Activated T-helper 17 cell treated with anti-CD3 and anti-CD28 coated beads, Interleukin-2, amount 50 U/mL, for 72 hours (primary cell): ENCODE data around the gene HK2. TPM values are rescaled to one million over a fixed set of nuclear protein-coding genes. Genes with fewer than 3 reads are reported as not detected.
"Not testable (repeated sequence)": the region's sequence is repeated elsewhere in the genome, so short reads cannot be mapped to it uniquely, and the experiment has no call there.

Experiments
- ATAC-seq: fragments of 150-1000 bp; cut with Tn5 transposase; replicated peaks from 2 replicates; pipeline ENCODE4 v1.10.0; 2021; ENCODE audit warnings: mild to moderate bottlenecking, moderate library complexity
- H3K27ac Mint-ChIP-seq: one replicate; pipeline ENCODE4 v1.8.0; 2022; ENCODE audit warnings: mixed read lengths
- H3K27me3 Mint-ChIP-seq: one replicate; pipeline ENCODE4 v1.8.0; 2022; ENCODE audit warnings: mixed read lengths
- H3K36me3 Mint-ChIP-seq: one replicate; pipeline ENCODE4 v1.8.0; 2022; ENCODE audit warnings: low read depth, mild to moderate bottlenecking, mixed read lengths
- H3K4me1 Mint-ChIP-seq: one replicate; pipeline ENCODE4 v1.8.0; 2022; ENCODE audit warnings: mixed read lengths
- H3K4me3 Mint-ChIP-seq: one replicate; pipeline ENCODE4 v1.8.0; 2022; ENCODE audit warnings: mild to moderate bottlenecking, mixed read lengths
- H3K9me3 Mint-ChIP-seq: one replicate; pipeline ENCODE4 v1.8.0; 2022; ENCODE audit warnings: mixed read lengths
- total RNA-seq, 2 donors: library from RNA; stranded (reverse); gene quantifications; one replicate each; pipeline ENCODE4 v1.2.3, GENCODE V29; 2022

HK2 gene
- total RNA-seq, 2 donors from 2014 or later: 71.6 to 73.8 TPM

DNA sequence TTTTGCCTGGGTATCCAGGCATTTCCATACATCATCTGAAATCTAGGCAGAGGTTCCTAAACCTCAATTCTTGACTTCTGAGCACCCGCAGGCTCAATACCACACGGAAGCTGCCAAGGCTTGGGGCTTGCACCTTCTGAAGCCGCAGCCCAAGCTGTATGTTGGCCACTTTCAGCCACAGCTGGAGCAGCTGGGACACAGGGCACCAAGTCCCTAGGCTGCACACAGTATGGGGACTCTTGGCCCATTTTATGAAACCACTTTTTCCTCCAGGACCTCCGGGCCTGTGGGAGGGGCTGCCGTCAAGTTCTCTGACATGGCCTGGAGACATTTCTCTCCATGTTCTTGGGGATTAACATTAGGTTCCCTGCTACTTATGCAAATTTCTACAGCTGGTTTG is 72.5 kb downstream of the HK2 start:
- Mint-ChIP-seq H3K27ac (no peak overlapping the region), H3K4me3 (no peak overlapping the region), H3K27me3 (peaks cover 29% of the 10 kb centered on the region), H3K4me1 (no peaks in the 10 kb centered on the region), H3K36me3 (no peaks in the 10 kb centered on the region), H3K9me3 (no peaks in the 10 kb centered on the region)
- no peak for ATAC-seq

GRCh38 chr2:74907560-74907959 is 73.6 kb downstream of the HK2 start:
- peaks cover 33% of the 10 kb centered on the region for H3K27me3 Mint-ChIP-seq
- not testable (repeated sequence) for H3K4me3 Mint-ChIP-seq, ATAC-seq, H3K4me1 Mint-ChIP-seq, H3K36me3 Mint-ChIP-seq, H3K27ac Mint-ChIP-seq, H3K9me3 Mint-ChIP-seq

GRCh38 chr2:74908748-74909444 is 75.0 kb downstream of the HK2 start:
- no peaks in the 10 kb centered on the region for H3K4me1 Mint-ChIP-seq
- H3K36me3 Mint-ChIP-seq: no peaks in the 10 kb centered on the region
- no peak overlapping the region for H3K27ac Mint-ChIP-seq
- ATAC-seq: no peak
- no peak overlapping the region for H3K4me3 Mint-ChIP-seq
- H3K9me3 Mint-ChIP-seq: no peaks in the 10 kb centered on the region
- H3K27me3 Mint-ChIP-seq: peaks cover 43% of the 10 kb centered on the region

GRCh38 chr2:74910245-74910644 is 76.3 kb downstream of the HK2 start:
- Mint-ChIP-seq H3K4me1 (no peaks in the 10 kb centered on the region), H3K27me3 (peaks cover 53% of the 10 kb centered on the region), H3K27ac (no peak overlapping the region), H3K9me3 (no peaks in the 10 kb centered on the region), H3K4me3 (no peak overlapping the region), H3K36me3 (no peaks in the 10 kb centered on the region)
- no peak for ATAC-seq

DNA sequence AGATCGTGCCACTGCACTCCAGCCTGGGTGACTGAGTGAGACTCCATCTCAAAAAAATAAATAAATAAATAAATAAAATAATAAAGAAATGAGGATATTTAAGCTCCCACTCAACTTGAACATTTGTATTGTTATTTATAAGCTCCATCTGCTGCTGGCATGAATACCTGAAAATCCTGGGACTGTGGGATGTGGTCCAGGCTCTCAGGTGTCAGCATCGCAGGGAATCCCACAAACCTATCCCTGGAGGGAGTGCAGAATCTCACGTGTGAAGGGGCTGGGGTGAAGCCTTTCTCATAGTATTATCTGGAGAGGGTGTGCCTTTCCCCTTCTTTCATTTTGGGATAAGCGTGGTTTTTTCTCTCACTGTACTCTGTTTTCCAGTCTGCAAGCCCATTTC is 77.1 kb downstream of the HK2 start:
- Mint-ChIP-seq H3K9me3 (no peaks in the 10 kb centered on the region), H3K36me3 (no peaks in the 10 kb centered on the region), H3K27ac (no peak overlapping the region), H3K4me3 (no peak overlapping the region), H3K27me3 (peaks cover 55% of the 10 kb centered on the region), H3K4me1 (no peaks in the 10 kb centered on the region)
- no peak for ATAC-seq

DNA sequence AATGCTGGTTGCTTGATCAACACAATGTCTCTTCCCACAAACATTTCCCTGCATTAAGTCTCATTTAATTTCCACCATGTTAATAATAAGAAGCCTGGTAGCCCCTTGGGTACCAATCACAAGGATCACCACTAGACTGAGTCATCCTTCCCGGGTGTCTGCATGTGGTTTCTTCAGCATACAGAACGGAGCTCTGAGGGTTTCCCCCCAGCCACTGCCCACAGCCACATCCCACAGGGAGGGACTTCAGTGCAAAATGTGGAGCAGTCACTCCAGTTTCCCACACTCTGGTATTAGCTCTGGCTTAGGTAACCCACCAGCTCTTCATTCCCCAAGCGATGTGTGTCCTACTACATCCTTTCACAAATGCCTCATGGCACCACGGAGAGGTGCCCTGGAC is 81.8 kb downstream of the HK2 start:
- ATAC-seq: peak; percentile 93
- Mint-ChIP-seq H3K27me3 (peaks cover 54% of the 10 kb centered on the region), H3K4me1 (no peaks in the 10 kb centered on the region), H3K27ac (no peak overlapping the region), H3K4me3 (no peak overlapping the region), H3K36me3 (no peaks in the 10 kb centered on the region), H3K9me3 (no peaks in the 10 kb centered on the region)

DNA sequence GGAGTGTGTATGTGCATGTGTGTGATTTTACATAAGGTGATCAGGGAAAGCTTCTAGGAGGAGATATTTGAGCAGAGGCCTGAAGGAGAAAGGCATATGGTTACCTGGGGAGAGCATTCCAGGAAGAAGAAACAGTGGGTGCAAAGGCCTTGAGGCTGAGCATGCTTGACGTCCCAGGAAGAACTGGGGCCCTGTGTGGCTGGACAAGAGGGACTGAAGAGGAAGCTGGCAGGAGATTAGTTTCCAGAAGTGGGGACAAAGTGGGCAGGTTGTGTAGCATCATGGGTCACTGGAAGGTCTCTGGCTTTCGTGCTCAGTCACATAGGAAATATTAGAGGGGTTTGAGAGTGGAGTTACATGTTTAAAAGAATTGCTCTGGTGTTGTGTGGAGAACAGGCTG is 82.5 kb downstream of the HK2 start:
- ATAC-seq: no peak
- no peaks in the 10 kb centered on the region for H3K36me3 Mint-ChIP-seq
- H3K27ac Mint-ChIP-seq: no peak overlapping the region
- no peaks in the 10 kb centered on the region for H3K4me1 Mint-ChIP-seq
- no peaks in the 10 kb centered on the region for H3K9me3 Mint-ChIP-seq
- no peak overlapping the region for H3K4me3 Mint-ChIP-seq
- peaks cover 50% of the 10 kb centered on the region for H3K27me3 Mint-ChIP-seq

- Mint-ChIP-seq H3K9me3 (no peaks in the 10 kb centered on the region), H3K4me1 (no peaks in the 10 kb centered on the region), H3K27me3 (peaks cover 42% of the 10 kb centered on the region), H3K27ac (no peak overlapping the region), H3K36me3 (no peaks in the 10 kb centered on the region), H3K4me3 (no peak overlapping the region)
- ATAC-seq: no peak
These were observed 84.0 kb downstream of the HK2 start for GRCh38 chr2:74917702-74918619.

DNA sequence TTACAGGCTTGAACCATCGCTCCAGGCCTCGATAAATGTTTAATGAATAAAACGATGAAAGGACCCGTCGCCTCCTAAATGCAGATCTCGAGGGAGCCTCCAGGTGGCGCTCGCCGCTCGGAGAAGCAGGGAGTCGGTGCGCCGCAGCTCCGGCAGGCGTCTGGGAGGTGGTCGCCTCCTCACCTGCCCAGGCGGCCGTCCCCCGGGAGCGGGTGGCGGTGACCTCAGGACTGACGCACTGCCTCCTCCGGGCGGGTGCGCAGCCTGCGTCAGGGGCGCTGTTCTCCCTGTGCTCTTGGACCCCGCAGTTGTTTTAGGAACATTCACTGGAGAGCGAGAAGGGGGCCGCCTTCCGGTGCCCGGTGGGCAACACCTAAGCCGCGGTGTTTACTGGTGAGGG is 85.9 kb downstream of the HK2 start:
- Mint-ChIP-seq H3K27me3 (peaks cover 27% of the 10 kb centered on the region), H3K4me3 (no peak overlapping the region), H3K36me3 (no peaks in the 10 kb centered on the region), H3K9me3 (no peaks in the 10 kb centered on the region), H3K27ac (no peak overlapping the region), H3K4me1 (no peaks in the 10 kb centered on the region)
- ATAC-seq: peak; percentile 25

- peaks cover 22% of the 10 kb centered on the region for H3K27me3 Mint-ChIP-seq
- no peak for ATAC-seq
These were observed 87.4 kb downstream of the HK2 start for GRCh38 chr2:74921236-74921736.

DNA sequence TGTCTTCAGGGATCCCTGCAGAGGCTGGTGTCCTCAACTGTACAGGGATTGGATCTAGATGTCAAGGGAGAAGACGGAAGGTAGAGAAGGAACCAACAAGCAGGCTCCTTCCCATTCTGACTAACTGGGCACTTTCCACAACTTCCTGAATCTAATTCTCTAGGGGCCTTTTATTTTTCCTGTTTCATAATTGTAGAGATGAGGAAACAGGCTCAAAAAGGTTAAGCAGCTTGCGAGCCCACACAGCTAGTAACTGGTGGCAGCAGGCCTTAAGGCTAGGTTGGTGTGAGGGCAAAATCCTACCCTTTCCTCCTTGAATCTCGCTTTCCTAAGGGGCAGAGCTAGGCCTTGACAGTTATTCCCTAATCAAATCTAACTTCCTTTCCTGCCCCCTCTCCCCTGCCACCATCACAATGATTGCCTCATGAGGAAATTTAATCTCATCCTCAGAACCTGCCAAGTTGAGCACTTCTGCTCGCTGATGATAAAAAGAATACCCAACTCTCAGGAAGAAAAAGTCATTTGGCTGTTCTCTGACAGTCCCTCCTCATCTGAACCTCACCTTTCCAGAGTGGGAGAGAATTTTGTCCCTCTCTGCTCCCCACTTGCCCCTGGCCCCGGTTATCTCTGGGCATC is 88.8 kb downstream of the HK2 start:
- Mint-ChIP-seq H3K27ac (no peak overlapping the region), H3K9me3 (no peaks in the 10 kb centered on the region), H3K4me3 (no peak overlapping the region), H3K27me3 (peaks cover 13% of the 10 kb centered on the region), H3K36me3 (no peaks in the 10 kb centered on the region), H3K4me1 (no peaks in the 10 kb centered on the region)
- no peak for ATAC-seq

More at GRCh38 chr2:74921236-74921736, 87.4 kb downstream of the HK2 start:
- no peaks in the 10 kb centered on the region for H3K9me3 Mint-ChIP-seq
- no peaks in the 10 kb centered on the region for H3K36me3 Mint-ChIP-seq
- no peak overlapping the region for H3K27ac Mint-ChIP-seq
- no peak overlapping the region for H3K4me3 Mint-ChIP-seq
- no peaks in the 10 kb centered on the region for H3K4me1 Mint-ChIP-seq

DNA sequence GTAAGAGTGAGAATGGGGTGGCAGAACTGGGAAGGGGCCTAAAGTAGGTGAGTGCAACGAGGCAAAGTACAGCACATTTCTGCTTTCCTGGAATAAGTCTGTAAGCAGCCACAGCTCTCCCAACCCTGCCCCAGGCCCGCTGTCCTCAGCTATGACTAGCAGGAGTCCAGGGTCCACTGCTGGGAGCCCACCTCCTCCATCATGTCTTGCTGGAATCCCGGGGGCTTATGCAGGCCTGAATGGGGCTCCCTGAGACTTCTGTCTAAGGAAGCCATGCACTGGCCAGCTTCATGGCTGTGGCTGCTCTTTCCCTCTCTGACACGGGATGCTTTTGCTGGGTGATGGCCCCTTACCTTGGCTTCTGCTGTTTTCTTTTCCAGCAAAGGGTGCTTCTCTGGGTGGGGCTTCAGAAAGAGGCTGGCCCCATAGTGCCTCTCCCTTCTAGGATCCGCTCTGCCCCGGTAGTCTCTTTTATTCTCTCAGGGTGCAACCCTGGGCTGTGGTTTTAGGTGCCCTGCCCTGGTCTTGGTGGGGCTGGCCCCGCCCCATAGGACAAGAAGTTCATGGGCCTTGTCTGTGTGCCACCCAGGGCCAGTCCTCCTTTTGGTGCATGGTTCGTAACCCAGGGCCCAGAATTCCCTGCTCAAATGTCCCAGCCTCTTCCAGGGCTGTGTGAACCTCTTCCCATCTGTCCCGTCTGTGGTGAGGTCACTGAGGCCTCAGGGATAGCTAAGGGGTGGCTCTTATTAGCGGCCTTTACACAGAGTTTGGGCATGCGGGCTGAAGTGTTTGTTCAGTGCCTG is 90.7 kb downstream of the HK2 start:
- no peak overlapping the region for H3K27ac Mint-ChIP-seq
- H3K4me1 Mint-ChIP-seq: no peaks in the 10 kb centered on the region
- no peak overlapping the region for H3K4me3 Mint-ChIP-seq
- ATAC-seq: no peak
- no peaks in the 10 kb centered on the region for H3K9me3 Mint-ChIP-seq
- no peaks in the 10 kb centered on the region for H3K36me3 Mint-ChIP-seq
- no peaks in the 10 kb centered on the region for H3K27me3 Mint-ChIP-seq

GRCh38 chr2:74925361-74925786 is 91.4 kb downstream of the HK2 start:
- Mint-ChIP-seq H3K27me3 (no peaks in the 10 kb centered on the region), H3K36me3 (no peaks in the 10 kb centered on the region), H3K4me1 (no peaks in the 10 kb centered on the region)

DNA sequence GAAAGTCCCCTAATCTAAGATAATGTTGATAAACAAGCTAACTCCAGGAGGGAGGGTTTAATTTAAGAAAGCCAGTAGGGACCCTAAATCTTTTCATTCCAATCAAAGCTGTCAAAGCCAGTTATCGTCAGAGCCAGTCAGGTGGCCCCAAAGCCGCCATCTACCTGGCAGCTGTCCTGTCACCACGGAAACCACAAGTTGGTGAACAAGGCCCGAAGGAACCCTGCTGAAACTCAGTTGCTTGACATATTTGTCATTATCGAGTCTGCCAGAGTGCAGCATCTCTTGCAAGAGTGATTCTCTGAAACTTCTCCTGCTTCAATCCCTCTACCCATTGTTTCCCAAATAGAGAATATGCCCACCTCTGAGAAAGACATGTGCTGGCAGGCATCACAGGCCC is 93.7 kb downstream of the HK2 start:
- no peak for ATAC-seq
- H3K27ac Mint-ChIP-seq: no peak overlapping the region
- H3K36me3 Mint-ChIP-seq: peaks cover 1% of the 10 kb centered on the region
- H3K9me3 Mint-ChIP-seq: no peaks in the 10 kb centered on the region
- H3K4me3 Mint-ChIP-seq: no peak overlapping the region
- no peaks in the 10 kb centered on the region for H3K27me3 Mint-ChIP-seq
- H3K4me1 Mint-ChIP-seq: no peaks in the 10 kb centered on the region

More at GRCh38 chr2:74925361-74925786, 91.4 kb downstream of the HK2 start:
- H3K4me3 Mint-ChIP-seq: no peak overlapping the region
- no peak for ATAC-seq
- H3K9me3 Mint-ChIP-seq: no peaks in the 10 kb centered on the region
- H3K27ac Mint-ChIP-seq: no peak overlapping the region
